WTC11 (cell line): Measurements from ENCODE around the gene IPO13.

Source experiments
- ATF2 ChIP-seq: sonication (generic); formaldehyde crosslinking; IDR thresholded peaks from 2 replicates; pipeline ENCODE4 v1.8.1; 2022; ENCODE audit warnings: low read depth, missing genetic modification reagents, borderline replicate concordance
- CTCF ChIP-seq: fragments of 200-600 bp; IDR thresholded peaks from 2 replicates; pipeline ENCODE4 v1.8.0; 2022; ENCODE audit warnings: antibody characterized with exemption
- GTF2I ChIP-seq: fragments of 250-450 bp; sonication (Bioruptor Pico); conservative IDR thresholded peaks from 2 replicates; pipeline ENCODE4 v1.4.0; 2021; ENCODE audit warnings: mild to moderate bottlenecking
- KAT7 ChIP-seq: sonication (generic); formaldehyde crosslinking; IDR thresholded peaks from 2 replicates; pipeline ENCODE4 v1.8.1; 2023; ENCODE audit warnings: missing genetic modification reagents, mild to moderate bottlenecking, borderline replicate concordance
- MAX ChIP-seq: sonication (generic); formaldehyde crosslinking; IDR thresholded peaks from 2 replicates; pipeline ENCODE4 v1.8.0; 2022; ENCODE audit warnings: mild to moderate bottlenecking, missing genetic modification reagents
- ZNF425 ChIP-seq: fragments of 250-450 bp; sonication (Bioruptor Pico); conservative IDR thresholded peaks from 2 replicates; pipeline ENCODE4 v1.9.0; 2021; ENCODE audit warnings: mild to moderate bottlenecking

- no peak for TF ChIP-seq CTCF
- TF ChIP-seq KAT7: no peak
- TF ChIP-seq MAX (CRISPR knock-in tag): no peak
- TF ChIP-seq ATF2 (CRISPR knock-in tag): no peak
- no peak for TF ChIP-seq GTF2I (CRISPR knock-in tag)
- no peak for TF ChIP-seq ZNF425 (CRISPR knock-in tag)
These were observed 64.3 kb downstream of the IPO13 start for GRCh38 chr1:44010935-44011471.
